GM19468 (cell line): ENCODE measurements around the gene UQCC2.

ENCODE experiments used
- ATAC-seq: cut with Tn5 transposase; IDR thresholded peaks from one replicate; pipeline ENCODE4 v1.9.1; 2021; ENCODE audit warnings: mild to moderate bottlenecking, moderate library complexity, moderate number of reproducible peaks; ENCODE audit not compliant: unreplicated experiment; ENCODE audit errors: extremely low read depth

UQCC2 gene

GRCh38 chr6:33679761-33680160 lies 31.7 kb downstream of the UQCC2 start:
- no peak for ATAC-seq

- no peak for ATAC-seq
Measured at GRCh38 chr6:33678932-33679490, 32.5 kb downstream of the UQCC2 start.

- no peak for ATAC-seq
Measured at GRCh38 chr6:33678233-33678931, 33.1 kb downstream of the UQCC2 start.

- ATAC-seq, result no peak
Measured at GRCh38 chr6:33677689-33678088, 33.8 kb downstream of the UQCC2 start.

- ATAC-seq, result no peak
Measured at GRCh38 chr6:33677143-33677660, 34.3 kb downstream of the UQCC2 start.

- ATAC-seq, result no peak
Measured at GRCh38 chr6:33676416-33677142, 34.9 kb downstream of the UQCC2 start.

GRCh38 chr6:33675968-33676367 lies 35.5 kb downstream of the UQCC2 start:
- no peak for ATAC-seq

GRCh38 chr6:33673851-33674250 lies 37.6 kb downstream of the UQCC2 start:
- ATAC-seq, result no peak

GRCh38 chr6:33672808-33673207 lies 38.7 kb downstream of the UQCC2 start:
- ATAC-seq, result no peak

- no peak for ATAC-seq
Measured at GRCh38 chr6:33671744-33672072, 39.8 kb downstream of the UQCC2 start.

GRCh38 chr6:33670971-33671743 lies 40.3 kb downstream of the UQCC2 start:
- no peak for ATAC-seq

GRCh38 chr6:33670086-33670660 lies 41.3 kb downstream of the UQCC2 start:
- no peak for ATAC-seq

GRCh38 chr6:33668914-33669313 lies 42.6 kb downstream of the UQCC2 start:
- no peak for ATAC-seq

- ATAC-seq, result no peak
Measured at GRCh38 chr6:33668328-33668727, 43.2 kb downstream of the UQCC2 start.

GRCh38 chr6:33667776-33668175 lies 43.7 kb downstream of the UQCC2 start:
- ATAC-seq, result no peak

- no peak for ATAC-seq
Measured at GRCh38 chr6:33667072-33667471, 44.4 kb downstream of the UQCC2 start.

- ATAC-seq, result no peak
Measured at GRCh38 chr6:33665957-33666356, 45.5 kb downstream of the UQCC2 start.

GRCh38 chr6:33664506-33665057 lies 46.9 kb downstream of the UQCC2 start:
- ATAC-seq, result no peak

GRCh38 chr6:33663727-33664449 lies 47.6 kb downstream of the UQCC2 start:
- ATAC-seq, result no peak
